Measurements from ENCODE around the gene RBM20.
A peak's percentile ranks its signal among the peaks of the same experiment; 100 is the strongest.
"Not testable (repeated sequence)": the region's sequence is repeated elsewhere in the genome, so short reads cannot be mapped to it uniquely, and the experiment has no call there.

The RBM20 gene

GRCh38 chr10:110679486-110680272 is 35.5 kb downstream of the RBM20 start:
- no peak for DNase-seq

- DNase-seq, result no peak
Measured at GRCh38 chr10:110680273-110681020, 36.3 kb downstream of the RBM20 start.

DNA sequence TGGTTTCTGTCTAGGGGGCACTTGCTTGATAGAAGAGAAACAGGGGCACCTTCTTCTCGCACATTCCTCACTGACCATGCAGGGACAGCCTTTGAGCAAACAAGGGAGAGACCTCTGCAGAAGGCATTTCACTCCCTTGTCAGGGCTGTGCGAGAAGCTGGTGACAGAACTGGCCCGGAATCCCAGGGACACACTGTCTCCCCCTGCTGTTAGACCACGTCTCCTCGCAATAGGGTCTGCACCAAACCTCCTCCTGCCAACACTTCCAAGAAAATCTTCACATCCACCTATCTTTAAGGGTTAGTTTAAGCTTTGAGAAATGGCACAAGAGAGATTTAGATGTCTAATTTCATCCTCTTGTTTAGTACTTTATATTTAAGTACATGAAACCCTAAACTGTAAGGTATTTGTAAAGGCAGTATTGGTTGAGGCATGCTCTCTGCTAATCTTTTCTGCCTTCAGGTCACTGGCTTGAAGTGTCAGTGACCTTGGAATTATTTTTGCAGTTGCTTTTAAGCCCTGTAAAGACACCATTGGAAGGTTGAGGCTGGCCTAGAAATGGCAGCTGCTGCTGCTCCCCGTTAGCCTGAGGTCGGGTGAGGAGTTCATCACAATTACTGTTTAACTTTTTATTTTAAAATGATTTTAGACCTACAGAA is 37.0 kb downstream of the RBM20 start:
- DNase-seq, result peak; percentile 37

DNA sequence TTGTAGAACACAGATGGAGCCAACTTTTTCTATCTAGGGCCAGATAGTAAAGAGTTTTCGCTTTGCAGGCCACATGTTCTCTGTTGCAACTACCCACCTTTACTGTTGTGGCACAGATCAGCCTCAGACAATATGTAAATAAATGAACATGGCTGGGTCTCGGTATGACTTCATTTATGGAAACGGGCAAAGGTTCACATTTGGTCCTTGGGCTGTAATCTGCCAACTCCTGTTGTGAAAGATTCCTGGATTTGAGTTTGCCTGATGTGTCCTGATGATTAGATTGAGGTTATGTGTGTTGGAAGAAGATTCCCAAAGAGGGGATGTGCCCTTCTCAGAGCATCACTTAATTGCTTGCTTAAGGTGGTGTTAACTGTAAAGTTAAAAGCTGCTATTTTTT is 38.2 kb downstream of the RBM20 start:
- no peak for DNase-seq

DNA sequence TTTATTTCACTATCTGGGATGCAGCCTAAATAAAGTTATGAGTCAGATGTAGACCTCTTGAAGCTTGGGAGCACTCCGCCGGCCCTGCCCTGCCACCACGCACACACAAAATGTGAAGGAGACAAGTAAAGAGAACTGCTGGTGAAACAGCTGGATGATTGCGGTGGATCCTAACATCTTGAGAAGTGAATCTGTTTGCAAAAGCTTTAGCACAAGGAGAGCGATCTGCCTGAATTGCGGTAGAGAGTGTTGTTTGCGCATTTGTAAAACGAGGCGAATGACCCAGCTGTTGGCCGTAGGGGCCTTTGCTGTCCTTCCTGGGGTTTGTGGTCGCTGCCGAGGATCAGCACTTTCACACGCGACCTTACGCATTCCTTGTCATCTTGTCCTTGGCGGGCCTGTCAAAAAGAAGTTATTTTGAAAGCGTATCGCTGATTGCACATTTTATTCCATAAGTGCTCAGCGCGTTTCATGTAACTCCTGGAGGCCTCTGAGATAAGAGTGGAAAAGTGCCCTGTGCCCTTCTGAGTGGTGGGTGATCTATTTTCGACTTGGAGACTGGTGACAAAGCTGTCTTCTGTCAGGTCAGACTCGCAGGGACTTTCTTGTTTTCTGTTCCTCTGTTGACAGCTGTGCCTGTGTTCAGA is 40.8 kb downstream of the RBM20 start:
- DNase-seq, result no peak

- no peak for DNase-seq
Measured at GRCh38 chr10:110686047-110686446, 41.9 kb downstream of the RBM20 start.

- DNase-seq, result no peak
Measured at GRCh38 chr10:110686949-110687348, 42.8 kb downstream of the RBM20 start.

DNA sequence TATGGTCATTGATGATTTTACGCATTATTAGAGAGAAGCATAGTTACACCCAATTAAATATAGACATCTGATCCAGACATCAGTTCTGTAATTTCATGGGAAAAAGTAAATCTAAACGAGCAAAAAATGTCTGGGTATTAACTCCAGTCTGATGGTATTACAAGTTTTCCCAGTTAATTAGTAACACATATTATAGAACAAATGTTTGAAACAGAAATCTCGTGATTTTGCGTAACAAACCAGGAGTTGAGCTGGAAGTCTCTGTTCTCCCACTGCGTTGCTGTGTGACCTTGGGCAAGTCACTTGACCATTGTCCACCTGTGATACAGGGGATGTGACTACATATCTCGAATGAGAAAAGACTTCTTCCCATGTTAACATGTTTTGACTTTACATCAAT is 43.3 kb downstream of the RBM20 start:
- no peak for DNase-seq

DNA sequence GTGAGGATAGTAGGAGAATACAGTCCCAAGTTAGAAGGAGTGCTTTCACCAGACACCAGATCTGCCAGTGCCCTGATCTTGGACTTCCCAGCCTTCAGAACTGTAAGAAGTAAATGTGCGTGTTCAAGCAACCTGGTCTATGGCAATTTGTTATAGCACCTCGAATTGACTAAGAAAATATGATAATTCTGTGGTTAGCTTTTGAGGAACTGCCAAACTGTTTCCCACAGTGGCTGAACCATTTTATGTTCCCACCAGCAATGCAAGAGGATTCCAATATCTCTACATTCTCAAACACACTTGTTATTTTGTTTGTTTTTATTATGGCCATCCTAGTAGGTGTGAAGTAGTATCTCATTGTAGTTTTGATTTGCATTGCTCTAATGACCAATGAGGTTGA is 47.0 kb downstream of the RBM20 start:
- DNase-seq, result no peak

DNA sequence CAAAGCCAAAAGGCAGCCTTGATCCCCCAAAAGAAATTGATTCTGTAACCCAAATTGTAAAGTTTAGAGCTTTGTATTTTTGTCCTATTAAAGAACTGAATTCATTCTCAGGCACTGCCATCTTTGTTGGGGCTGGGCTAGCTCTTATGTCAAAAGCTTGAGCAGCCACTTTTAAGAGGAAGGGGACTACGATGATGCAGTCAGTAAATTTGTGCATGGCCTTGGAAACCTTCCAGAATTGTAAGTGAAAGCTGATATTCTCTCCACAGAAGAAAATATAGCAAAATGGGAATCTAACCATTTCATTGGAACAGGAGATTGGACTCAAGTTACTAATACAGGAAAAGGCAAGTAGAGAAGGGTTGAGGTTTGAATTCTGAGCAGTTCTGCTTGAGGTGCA is 50.1 kb downstream of the RBM20 start:
- DNase-seq, result no peak

DNA sequence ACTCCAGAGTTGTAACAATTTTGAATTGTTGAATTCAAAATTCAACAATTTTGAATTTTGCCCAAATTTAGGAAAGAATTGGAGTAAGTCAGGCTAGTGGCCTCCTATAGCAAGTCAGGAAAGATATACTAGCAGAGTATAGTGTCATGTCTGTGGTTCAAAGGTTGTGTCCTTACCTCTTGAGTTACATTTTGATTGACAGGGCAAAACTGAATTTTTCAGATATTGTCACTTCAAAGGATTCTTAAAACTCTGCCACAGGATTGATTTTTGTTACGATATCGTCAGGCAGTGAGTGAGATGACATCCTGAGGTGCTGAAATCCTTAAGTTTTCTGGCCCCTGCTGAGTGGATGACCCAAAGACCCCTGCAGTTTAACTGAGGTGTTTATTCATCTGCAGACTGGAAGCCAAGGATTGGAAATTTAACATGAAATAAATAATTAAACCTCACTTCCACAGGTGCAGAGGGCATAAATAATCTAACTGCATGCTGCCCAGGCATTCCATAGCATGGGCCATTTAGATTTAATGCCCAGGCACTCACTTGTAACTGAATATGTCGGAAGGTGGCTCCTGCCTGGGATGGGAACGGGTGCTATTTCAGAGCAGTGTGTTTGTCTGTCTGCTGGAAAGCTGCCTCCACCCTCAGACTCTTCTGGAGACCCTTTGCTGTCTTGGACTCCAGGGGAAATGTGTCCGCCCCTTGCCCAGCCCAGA is 50.8 kb downstream of the RBM20 start:
- DNase-seq, result no peak

DNA sequence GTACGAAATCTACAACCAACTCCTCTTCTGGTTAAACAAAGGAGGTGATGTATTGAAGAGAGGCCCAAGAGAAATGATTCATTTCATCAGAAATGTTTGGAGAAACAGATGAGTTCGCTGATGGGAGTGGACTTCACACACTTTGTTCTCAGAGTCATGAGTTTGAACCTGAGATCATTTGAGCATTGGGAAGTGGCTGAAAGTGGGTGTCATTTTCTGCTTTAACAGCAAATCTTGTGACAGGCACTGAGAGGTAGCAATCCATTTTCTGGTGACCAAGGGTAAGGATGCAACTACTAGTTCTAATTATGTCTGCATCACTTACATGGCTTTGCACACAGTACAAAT is 51.4 kb downstream of the RBM20 start:
- DNase-seq, result no peak

DNA sequence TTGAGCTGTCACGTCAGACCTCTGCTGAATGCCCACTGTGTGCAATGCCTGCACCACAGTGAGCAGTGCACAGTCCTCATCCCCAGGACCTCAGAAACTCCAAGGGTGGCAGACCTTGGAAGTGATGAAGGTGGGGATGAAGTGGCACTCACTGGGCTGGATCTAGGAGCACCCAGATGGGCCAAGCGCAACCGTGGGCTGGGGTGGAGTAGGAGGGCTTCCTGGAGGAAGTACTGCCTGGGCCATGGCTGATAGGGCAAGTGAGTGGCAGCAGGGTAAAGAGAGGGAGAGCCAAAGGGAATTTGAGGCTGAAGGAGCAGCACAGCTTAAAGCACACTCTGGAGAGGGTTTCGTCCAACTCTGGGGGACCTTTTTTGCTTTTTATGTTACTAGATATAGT is 52.3 kb downstream of the RBM20 start:
- DNase-seq, result no peak

DNA sequence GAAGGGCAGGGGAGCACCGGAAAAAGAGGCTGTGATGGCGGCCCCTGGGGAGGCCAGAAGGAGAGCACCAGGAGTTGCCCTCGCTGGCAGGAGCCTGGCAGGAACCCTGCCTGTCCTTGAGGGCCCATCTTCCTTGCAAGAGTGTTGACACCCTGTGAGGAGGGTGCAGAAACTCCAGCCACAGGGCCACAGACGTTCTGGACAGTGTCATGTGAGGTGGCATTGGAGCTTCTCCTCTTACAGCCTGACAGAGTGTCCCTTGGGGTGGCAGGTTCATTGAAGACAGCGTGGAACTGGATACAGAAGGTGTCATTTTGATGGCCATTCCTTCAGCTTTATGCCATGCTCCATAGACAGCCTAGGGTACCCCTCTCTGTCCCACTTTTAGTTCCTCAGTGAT is 54.2 kb downstream of the RBM20 start:
- no peak for DNase-seq

GRCh38 chr10:110698782-110699201 is 54.7 kb downstream of the RBM20 start:
- DNase-seq, result no peak

GRCh38 chr10:110699859-110700468 is 55.8 kb downstream of the RBM20 start:
- DNase-seq, result no peak

DNA sequence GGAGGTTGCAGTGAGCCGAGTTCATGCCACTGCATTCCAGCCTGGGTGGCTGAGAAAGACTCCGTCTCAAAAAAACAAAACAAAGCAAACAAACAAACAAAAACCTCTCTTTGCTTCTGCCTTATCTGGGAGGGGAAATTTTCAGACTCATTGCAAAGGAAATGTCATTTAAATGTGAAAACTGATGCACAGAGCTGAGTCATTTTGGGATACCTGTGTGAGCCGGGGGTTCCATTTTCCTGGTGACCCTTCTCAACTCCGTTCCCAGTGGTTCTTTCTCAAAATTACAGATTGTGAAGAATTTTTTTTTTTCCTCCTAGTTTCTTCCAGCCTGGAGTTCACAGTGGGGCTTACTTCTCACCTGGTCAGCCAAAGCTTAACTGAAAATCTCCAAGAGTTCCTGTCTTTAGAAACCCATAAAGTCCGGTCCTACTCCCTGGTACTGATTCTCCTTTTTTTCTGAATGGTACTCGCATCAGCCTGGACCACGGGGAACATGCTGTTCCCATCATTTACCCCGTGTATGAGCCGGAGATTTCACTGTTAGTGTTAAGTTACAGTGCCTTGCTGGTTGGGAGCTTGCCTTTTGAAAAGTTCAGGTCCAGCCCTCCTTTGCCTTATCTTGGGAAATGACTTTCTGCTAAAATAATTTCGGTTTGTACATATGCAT is 56.9 kb downstream of the RBM20 start:
- DNase-seq, result no peak

- DNase-seq, result no peak
Measured at GRCh38 chr10:110701617-110701971, 57.5 kb downstream of the RBM20 start.

DNA sequence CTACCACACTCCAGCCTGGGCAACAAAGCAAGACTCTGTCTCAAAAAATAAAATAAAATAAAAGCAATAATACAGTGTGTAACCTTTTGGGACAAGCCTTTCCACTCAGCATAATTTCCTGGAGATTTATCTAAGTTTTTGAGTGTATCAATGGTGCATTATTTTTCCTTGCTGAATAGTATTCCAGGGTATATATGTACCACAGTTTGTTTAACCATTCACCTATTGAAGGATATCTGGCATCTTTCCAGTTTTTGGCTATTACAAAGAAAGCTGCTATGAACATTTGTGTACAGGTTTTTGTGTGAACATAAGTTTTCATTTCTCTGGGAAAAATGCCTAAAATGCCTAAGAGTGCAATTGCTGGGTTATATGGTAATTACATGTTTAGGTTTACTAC is 59.9 kb downstream of the RBM20 start:
- no peak for DNase-seq

- no peak for DNase-seq
Measured at GRCh38 chr10:110704906-110705476, 60.9 kb downstream of the RBM20 start.

- not testable (repeated sequence) for DNase-seq
Measured at GRCh38 chr10:110705596-110705995, 61.5 kb downstream of the RBM20 start.

DNA sequence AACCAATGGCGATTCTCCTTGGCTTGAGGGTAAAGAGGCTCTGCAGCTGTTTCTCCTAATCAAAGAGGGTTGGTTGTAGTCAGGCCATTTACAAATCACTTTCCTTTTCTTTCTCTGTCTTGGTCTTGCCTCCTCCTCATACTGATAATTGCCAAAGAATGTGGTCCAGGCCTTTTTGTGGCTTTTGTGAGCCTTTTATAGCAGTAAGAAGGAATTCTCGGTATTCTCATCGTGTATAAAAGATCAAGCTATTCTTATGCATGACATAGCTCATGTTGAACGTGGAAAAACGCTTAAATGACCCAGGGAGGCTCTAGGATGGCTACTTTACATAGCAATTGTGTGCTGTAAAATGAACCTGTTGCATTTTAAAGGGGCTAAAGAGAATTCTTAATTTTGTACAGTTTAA is 62.6 kb downstream of the RBM20 start:
- DNase-seq, result no peak
